Neutrophil (primary cell): ENCODE data around the gene CA10.

ENCODE experiments used
- H3K27ac ChIP-seq: fragments of 200-600 bp; sonication (generic); 2 replicates; pipeline ENCODE4 v1.5.1; 2016; ENCODE audit warnings: mild to moderate bottlenecking, moderate library complexity
- H3K27me3 ChIP-seq: fragments of 200-600 bp; sonication (generic); 2 replicates; pipeline ENCODE4 v1.6.0; 2016; ENCODE audit warnings: mild to moderate bottlenecking
- H3K36me3 ChIP-seq: fragments of 200-600 bp; sonication (generic); 2 replicates; pipeline ENCODE4 v1.5.1; 2017
- H3K4me1 ChIP-seq, 2 experiments: fragments of 200-600 bp in 1 of 2; sonication (generic) in 1 of 2; 1 replicate in 1 of 2; 2 replicates in 1 of 2; pipeline versions ENCODE4 v1.5.1 to v1.6.1; 2013 to 2016; ENCODE audit warnings: low read depth in 1 of 2, low read length in 1 of 2, mild to moderate bottlenecking in 1 of 2, moderate library complexity in 1 of 2; ENCODE audit not compliant: control insufficient read depth in 1 of 2, insufficient read depth in 1 of 2
- H3K4me3 ChIP-seq, 2 experiments: fragments of 200-600 bp in 1 of 2; sonication (generic) in 1 of 2; 1 replicate in 1 of 2; 2 replicates in 1 of 2; pipeline ENCODE4 v1.5.1; 2013 to 2016; ENCODE audit warnings: low read depth in 1 of 2, low read length in 1 of 2, mild to moderate bottlenecking in 1 of 2, moderate library complexity in 1 of 2
- H3K9me3 ChIP-seq: fragments of 200-600 bp; sonication (generic); 2 replicates; pipeline ENCODE4 v1.5.1; 2016
- CTCF ChIP-seq: fragments of 200-600 bp; sonication (generic); IDR thresholded peaks from 2 replicates; pipeline ENCODE4 v1.5.1; 2016; ENCODE audit warnings: antibody characterized with exemption

CA10 gene

GRCh38 chr17:52032454-52032853 lies 126.1 kb downstream of the CA10 start:
- H3K4me1 ChIP-seq = no peaks in the 10 kb centered on the region
- H3K9me3 ChIP-seq = no peaks in the 10 kb centered on the region
- no peak overlapping the region for H3K27ac ChIP-seq
- H3K36me3 ChIP-seq = no peaks in the 10 kb centered on the region
- no peak for TF ChIP-seq CTCF
- H3K4me3 ChIP-seq = no peak overlapping the region
- H3K27me3 ChIP-seq = no peaks in the 10 kb centered on the region

GRCh38 chr17:52030052-52030451 lies 128.5 kb downstream of the CA10 start:
- no peak overlapping the region for H3K27ac ChIP-seq
- no peaks in the 10 kb centered on the region for H3K4me1 ChIP-seq
- no peaks in the 10 kb centered on the region for H3K27me3 ChIP-seq
- TF ChIP-seq CTCF = no peak
- H3K36me3 ChIP-seq = no peaks in the 10 kb centered on the region
- H3K9me3 ChIP-seq = no peaks in the 10 kb centered on the region
- H3K4me3 ChIP-seq = no peak overlapping the region

GRCh38 chr17:52027620-52028295 lies 130.8 kb downstream of the CA10 start:
- no peak overlapping the region for H3K27ac ChIP-seq

GRCh38 chr17:52027081-52027480 lies 131.4 kb downstream of the CA10 start:
- Histone ChIP-seq H3K9me3 (no peaks in the 10 kb centered on the region), H3K36me3 (no peaks in the 10 kb centered on the region), H3K27ac (no peak overlapping the region), H3K4me1 (no peaks in the 10 kb centered on the region), H3K27me3 (no peaks in the 10 kb centered on the region), H3K4me3 (no peak overlapping the region)
- TF ChIP-seq CTCF = no peak

More at GRCh38 chr17:52027620-52028295, 130.8 kb downstream of the CA10 start:
- TF ChIP-seq CTCF = no peak
- H3K9me3 ChIP-seq = no peaks in the 10 kb centered on the region
- no peaks in the 10 kb centered on the region for H3K27me3 ChIP-seq
- H3K4me3 ChIP-seq = no peak overlapping the region
- H3K4me1 ChIP-seq = no peaks in the 10 kb centered on the region
- H3K36me3 ChIP-seq = no peaks in the 10 kb centered on the region

GRCh38 chr17:52026075-52026474 lies 132.4 kb downstream of the CA10 start:
- H3K27me3 ChIP-seq = no peaks in the 10 kb centered on the region
- H3K36me3 ChIP-seq = no peaks in the 10 kb centered on the region
- no peaks in the 10 kb centered on the region for H3K4me1 ChIP-seq
- H3K27ac ChIP-seq = no peak overlapping the region
- no peak overlapping the region for H3K4me3 ChIP-seq
- no peak for TF ChIP-seq CTCF
- H3K9me3 ChIP-seq = no peaks in the 10 kb centered on the region

- no peaks in the 10 kb centered on the region for H3K36me3 ChIP-seq
- no peaks in the 10 kb centered on the region for H3K4me1 ChIP-seq
- H3K4me3 ChIP-seq = no peak overlapping the region
- H3K27ac ChIP-seq = no peak overlapping the region
- no peak for TF ChIP-seq CTCF
- no peaks in the 10 kb centered on the region for H3K27me3 ChIP-seq
- H3K9me3 ChIP-seq = no peaks in the 10 kb centered on the region
Observed at GRCh38 chr17:52025236-52025635, 133.3 kb downstream of the CA10 start.
